GM12878 (cell line): ENCODE measurements around the gene WDR93.

ENCODE experiments used
- CTCF ChIP-seq, 3 experiments: IDR thresholded peaks in 2 of 3; conservative IDR thresholded peaks in 1 of 3; 2 replicates each; pipeline ENCODE4 v1.5.1; 2011; ENCODE audit warnings: low read depth in 3 of 3, low read length in 3 of 3, mild to moderate bottlenecking in 3 of 3, control low read depth in 2 of 3, moderate library complexity in 2 of 3, inconsistent platforms in 1 of 3, mixed read lengths in 1 of 3; ENCODE audit not compliant: control insufficient read depth in 2 of 3, insufficient read depth in 1 of 3; ENCODE audit errors: extremely low read depth in 1 of 3
- EP300 ChIP-seq, 2 experiments: fragments of 150-350 bp in 1 of 2; IDR thresholded peaks; 2 replicates each; pipeline ENCODE4 v1.6.1; 2011 to 2012; ENCODE audit warnings: low read depth in 2 of 2, low read length in 2 of 2, borderline replicate concordance in 1 of 2, improper control_type of control experiment in 1 of 2, inconsistent platforms in 1 of 2; ENCODE audit not compliant: control insufficient read depth in 1 of 2
- KDM1A ChIP-seq: fragments of 200-600 bp; sonication (generic); IDR thresholded peaks from 2 replicates; pipeline ENCODE4 v1.6.1; 2016; ENCODE audit warnings: borderline replicate concordance
- MEF2B ChIP-seq: fragments of 450-650 bp; IDR thresholded peaks from 2 replicates; pipeline ENCODE4 v1.6.1; 2018; ENCODE audit warnings: mild to moderate bottlenecking, moderate library complexity; ENCODE audit not compliant: partially characterized antibody, poor library complexity, severe bottlenecking
- POLR2A ChIP-seq: IDR thresholded peaks from 2 replicates; pipeline ENCODE4 v1.6.1; 2011; ENCODE audit warnings: low read depth, mild to moderate bottlenecking, low read length
- POLR2AphosphoS2 ChIP-seq: IDR thresholded peaks from 2 replicates; pipeline ENCODE4 v1.6.1; 2011; ENCODE audit warnings: low read depth, mild to moderate bottlenecking, low read length, improper control_type of control experiment, moderate library complexity
- RCOR1 ChIP-seq: conservative IDR thresholded peaks from 2 replicates; pipeline ENCODE4 v1.6.1; 2012; ENCODE audit warnings: low read depth, low read length, improper control_type of control experiment
- SPI1 ChIP-seq: IDR thresholded peaks from 2 replicates; pipeline ENCODE4 v1.6.1; 2011; ENCODE audit warnings: low read depth, mild to moderate bottlenecking, low read length, moderate library complexity, borderline replicate concordance; ENCODE audit not compliant: insufficient read depth
- TF ChIP-seq, protein P1 (sequence below): IDR thresholded peaks from 2 replicates; pipeline ENCODE4 v1.6.1; 2012; ENCODE audit warnings: mild to moderate bottlenecking, low read depth, low read length

DNA sequence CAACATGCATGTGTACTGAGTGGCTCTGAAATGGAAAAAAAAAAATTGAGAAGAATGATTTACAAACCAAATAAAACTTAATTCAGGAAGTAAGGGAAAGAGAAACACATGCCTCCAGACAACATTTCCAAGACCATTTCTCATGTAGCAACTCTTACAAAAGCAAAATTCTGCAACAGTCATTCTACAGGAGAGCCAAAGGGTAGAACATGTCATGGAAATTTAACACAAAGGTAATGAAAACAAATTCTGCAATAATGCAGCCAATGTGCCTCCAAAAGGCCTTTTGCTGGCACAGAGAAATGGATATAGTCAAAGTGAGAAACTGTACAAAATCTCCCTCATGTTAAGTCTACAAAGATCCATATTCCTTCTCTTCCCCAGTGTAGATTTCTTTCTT is 4.1 kb upstream of the WDR93 start:
- TF ChIP-seq POLR2A (no peak), CTCF (IDR thresholded peaks at IDR 0.05 in 2 of 3, conservative IDR thresholded peaks at IDR 0.05 in 1 of 3; ENCODE audit: control insufficient read depth in 2 of 3, extremely low read depth in 1 of 3, insufficient read depth in 1 of 3, low read depth in 3 of 3, low read length in 3 of 3) (no peak), SPI1 (no peak), MEF2B (no peak), KDM1A (no peak), POLR2AphosphoS2 (no peak), EP300 (IDR thresholded peaks at IDR 0.05; ENCODE audit: borderline replicate concordance in 1 of 2, control insufficient read depth in 1 of 2, low read depth in 2 of 2, low read length in 2 of 2) (no peak), RCOR1 (no peak)
- TF ChIP-seq, protein P1, sequence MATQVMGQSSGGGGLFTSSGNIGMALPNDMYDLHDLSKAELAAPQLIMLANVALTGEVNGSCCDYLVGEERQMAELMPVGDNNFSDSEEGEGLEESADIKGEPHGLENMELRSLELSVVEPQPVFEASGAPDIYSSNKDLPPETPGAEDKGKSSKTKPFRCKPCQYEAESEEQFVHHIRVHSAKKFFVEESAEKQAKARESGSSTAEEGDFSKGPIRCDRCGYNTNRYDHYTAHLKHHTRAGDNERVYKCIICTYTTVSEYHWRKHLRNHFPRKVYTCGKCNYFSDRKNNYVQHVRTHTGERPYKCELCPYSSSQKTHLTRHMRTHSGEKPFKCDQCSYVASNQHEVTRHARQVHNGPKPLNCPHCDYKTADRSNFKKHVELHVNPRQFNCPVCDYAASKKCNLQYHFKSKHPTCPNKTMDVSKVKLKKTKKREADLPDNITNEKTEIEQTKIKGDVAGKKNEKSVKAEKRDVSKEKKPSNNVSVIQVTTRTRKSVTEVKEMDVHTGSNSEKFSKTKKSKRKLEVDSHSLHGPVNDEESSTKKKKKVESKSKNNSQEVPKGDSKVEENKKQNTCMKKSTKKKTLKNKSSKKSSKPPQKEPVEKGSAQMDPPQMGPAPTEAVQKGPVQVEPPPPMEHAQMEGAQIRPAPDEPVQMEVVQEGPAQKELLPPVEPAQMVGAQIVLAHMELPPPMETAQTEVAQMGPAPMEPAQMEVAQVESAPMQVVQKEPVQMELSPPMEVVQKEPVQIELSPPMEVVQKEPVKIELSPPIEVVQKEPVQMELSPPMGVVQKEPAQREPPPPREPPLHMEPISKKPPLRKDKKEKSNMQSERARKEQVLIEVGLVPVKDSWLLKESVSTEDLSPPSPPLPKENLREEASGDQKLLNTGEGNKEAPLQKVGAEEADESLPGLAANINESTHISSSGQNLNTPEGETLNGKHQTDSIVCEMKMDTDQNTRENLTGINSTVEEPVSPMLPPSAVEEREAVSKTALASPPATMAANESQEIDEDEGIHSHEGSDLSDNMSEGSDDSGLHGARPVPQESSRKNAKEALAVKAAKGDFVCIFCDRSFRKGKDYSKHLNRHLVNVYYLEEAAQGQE = no peak
